ENCODE measurements around the gene BCAR3.

DNA sequence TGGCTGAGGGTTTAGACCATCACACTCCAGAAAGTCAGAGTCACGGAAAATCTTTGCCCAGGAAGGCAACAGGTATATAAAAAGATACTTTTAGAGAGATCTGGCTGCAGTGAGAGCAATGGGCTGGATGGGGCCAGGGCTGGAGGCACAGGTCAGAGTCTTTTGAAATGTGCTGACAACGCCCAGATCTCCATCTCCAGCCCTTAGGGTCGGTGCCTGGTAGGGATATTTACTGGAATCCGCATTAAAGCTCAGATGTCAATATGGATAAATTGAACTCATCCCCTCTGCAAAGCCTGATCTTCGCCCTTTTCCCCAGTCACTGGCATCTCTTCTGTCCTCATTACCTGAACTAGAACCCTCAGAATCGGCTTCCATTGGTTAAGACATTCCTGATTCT is 82.2 kb downstream of the BCAR3 start:
- TF ChIP-seq, protein P1, sequence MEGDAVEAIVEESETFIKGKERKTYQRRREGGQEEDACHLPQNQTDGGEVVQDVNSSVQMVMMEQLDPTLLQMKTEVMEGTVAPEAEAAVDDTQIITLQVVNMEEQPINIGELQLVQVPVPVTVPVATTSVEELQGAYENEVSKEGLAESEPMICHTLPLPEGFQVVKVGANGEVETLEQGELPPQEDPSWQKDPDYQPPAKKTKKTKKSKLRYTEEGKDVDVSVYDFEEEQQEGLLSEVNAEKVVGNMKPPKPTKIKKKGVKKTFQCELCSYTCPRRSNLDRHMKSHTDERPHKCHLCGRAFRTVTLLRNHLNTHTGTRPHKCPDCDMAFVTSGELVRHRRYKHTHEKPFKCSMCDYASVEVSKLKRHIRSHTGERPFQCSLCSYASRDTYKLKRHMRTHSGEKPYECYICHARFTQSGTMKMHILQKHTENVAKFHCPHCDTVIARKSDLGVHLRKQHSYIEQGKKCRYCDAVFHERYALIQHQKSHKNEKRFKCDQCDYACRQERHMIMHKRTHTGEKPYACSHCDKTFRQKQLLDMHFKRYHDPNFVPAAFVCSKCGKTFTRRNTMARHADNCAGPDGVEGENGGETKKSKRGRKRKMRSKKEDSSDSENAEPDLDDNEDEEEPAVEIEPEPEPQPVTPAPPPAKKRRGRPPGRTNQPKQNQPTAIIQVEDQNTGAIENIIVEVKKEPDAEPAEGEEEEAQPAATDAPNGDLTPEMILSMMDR (IDR thresholded peaks at IDR 0.05 in 4 of 5, conservative IDR thresholded peaks at IDR 0.05 in 1 of 5) = no peak
- TF ChIP-seq POLR2A (IDR thresholded peaks at IDR 0.05) = no peak

Measured in gastrocnemius medialis (tissue), 4 donors.